T-helper 2 cell treated with Interferon-gamma antibody and Interleukin-4, amounts not matched to agents 100 ng/mL and 5 ng/mL, for 36 hours (primary cell): ENCODE results near the gene MRPS21. TPM values are rescaled to one million over a fixed set of nuclear protein-coding genes. Genes with fewer than 3 reads are reported as not detected.

Experiments
- total RNA-seq: library from RNA; stranded (reverse); gene quantifications from 2 replicates; pipeline ENCODE4 v1.2.3, GENCODE V29; 2022

MRPS21 gene
- total RNA-seq, 1 donor from 2014 or later, result 61.8 TPM

Other genes starting within 250 kb of the MRPS21 start
- 29.6 and 32.7 TPM in 2 replicates for gene VPS45, start 226.1 kb upstream of the MRPS21 start, total RNA-seq
- 70.0 and 71.3 TPM in 2 replicates for gene PLEKHO1, start 143.9 kb upstream of the MRPS21 start, total RNA-seq
- 170 and 171 TPM in 2 replicates for gene ANP32E, start 57.7 kb upstream of the MRPS21 start, total RNA-seq
- not detected in 2 replicates for gene CA14, start 36.1 kb upstream of the MRPS21 start, total RNA-seq
- 136 and 138 TPM in 2 replicates for gene APH1A, start 24.8 kb upstream of the MRPS21 start, total RNA-seq
- 1.1 and 1.5 TPM in 2 replicates for gene C1orf54, start 21.1 kb upstream of the MRPS21 start, total RNA-seq
- 1.3 and 1.5 TPM in 2 replicates for gene CIART, start 11.3 kb upstream of the MRPS21 start, total RNA-seq
- gene PRPF3, start 27.7 kb downstream of the MRPS21 start, total RNA-seq, result 91.8 TPM in 2 replicates
- gene RPRD2, start 70.3 kb downstream of the MRPS21 start, total RNA-seq, result 33.2 and 33.6 TPM in 2 replicates
- 38.7 and 40.2 TPM in 2 replicates for gene TARS2, start 193.6 kb downstream of the MRPS21 start, total RNA-seq
- 1.2 and 1.6 TPM in 2 replicates for gene ECM1, start 214.2 kb downstream of the MRPS21 start, total RNA-seq
- gene FALEC, start 221.9 kb downstream of the MRPS21 start, total RNA-seq, result not detected in 2 replicates